Neural progenitor cell (in vitro differentiated cells): ENCODE measurements around the gene TOM1.

ENCODE experiments used
- EZH2phosphoT487 ChIP-seq: fragments of 200-600 bp; sonication (generic); IDR thresholded peaks from 2 replicates; pipeline ENCODE4 v1.6.1; 2017; ENCODE audit warnings: antibody characterized with exemption
- TF ChIP-seq, protein P1 (sequence below): fragments of 200-600 bp; sonication (generic); IDR thresholded peaks from 2 replicates; pipeline ENCODE4 v1.5.1; 2017; ENCODE audit warnings: antibody characterized with exemption, mild to moderate bottlenecking

DNA sequence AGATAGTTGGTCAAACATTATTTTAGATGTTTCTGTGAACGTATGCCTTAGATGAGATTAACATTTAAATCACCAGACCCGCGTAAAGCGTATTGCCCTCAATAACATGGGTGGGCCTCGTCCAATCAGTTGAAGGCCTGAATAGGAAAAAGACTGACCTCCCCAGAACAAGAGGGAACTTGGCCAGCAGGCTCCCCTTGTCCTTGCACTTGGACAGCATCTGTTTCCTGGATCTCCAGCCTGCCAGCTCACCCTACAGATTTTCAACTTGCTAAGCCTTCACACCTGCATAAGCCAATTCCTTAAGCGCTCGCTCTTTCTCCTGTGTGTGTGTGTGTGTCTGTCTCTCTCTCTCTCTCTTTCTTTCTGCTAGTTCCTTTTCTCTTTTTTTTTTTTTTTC is 8.2 kb downstream of the TOM1 start:
- TF ChIP-seq, protein P1, sequence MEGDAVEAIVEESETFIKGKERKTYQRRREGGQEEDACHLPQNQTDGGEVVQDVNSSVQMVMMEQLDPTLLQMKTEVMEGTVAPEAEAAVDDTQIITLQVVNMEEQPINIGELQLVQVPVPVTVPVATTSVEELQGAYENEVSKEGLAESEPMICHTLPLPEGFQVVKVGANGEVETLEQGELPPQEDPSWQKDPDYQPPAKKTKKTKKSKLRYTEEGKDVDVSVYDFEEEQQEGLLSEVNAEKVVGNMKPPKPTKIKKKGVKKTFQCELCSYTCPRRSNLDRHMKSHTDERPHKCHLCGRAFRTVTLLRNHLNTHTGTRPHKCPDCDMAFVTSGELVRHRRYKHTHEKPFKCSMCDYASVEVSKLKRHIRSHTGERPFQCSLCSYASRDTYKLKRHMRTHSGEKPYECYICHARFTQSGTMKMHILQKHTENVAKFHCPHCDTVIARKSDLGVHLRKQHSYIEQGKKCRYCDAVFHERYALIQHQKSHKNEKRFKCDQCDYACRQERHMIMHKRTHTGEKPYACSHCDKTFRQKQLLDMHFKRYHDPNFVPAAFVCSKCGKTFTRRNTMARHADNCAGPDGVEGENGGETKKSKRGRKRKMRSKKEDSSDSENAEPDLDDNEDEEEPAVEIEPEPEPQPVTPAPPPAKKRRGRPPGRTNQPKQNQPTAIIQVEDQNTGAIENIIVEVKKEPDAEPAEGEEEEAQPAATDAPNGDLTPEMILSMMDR = no peak
- no peak for TF ChIP-seq EZH2phosphoT487
